ENCODE data around the gene PIP4K2A. TPM values are rescaled to one million over a fixed set of nuclear protein-coding genes. Genes with fewer than 3 reads are reported as not detected.

PIP4K2A gene
- total and polyA plus RNA-seq, 2 of the 8 experiments (the other 6 are each of a cell fraction or from before 2014, with no cell fraction given) = 19.0 to 60.9 TPM

DNA sequence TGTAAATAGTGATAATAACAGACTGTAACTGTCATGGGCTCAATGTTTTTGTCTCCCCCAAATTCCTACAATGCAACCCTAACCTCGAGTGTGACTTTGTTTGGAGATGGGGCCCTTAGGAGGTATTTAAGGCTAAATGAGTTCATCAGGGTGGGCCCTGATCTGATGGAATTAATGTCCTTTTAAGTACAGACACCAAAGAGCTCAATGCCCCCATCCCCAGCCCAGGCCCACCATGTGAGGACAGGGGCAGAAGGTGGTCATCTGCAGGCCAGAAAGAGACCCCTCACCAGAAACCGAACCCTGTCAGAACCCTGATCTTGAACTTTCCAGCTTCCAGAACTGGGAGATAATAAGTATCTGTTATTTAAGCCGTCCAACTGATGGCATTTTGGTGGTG lies 83.2 kb downstream of the PIP4K2A start:
- Histone ChIP-seq H2AK5ac (ENCODE audit: low read depth, low read length) (no peak overlapping the region), H2BK5ac (ENCODE audit: low read depth, low read length) (no peak overlapping the region), H3K79me1 (ENCODE audit: low read depth, low read length) (peaks cover 19% of the 10 kb centered on the region), H2BK20ac (ENCODE audit: low read length) (no peak overlapping the region), H3K27me3 (replicated peaks in 1 of 4; ENCODE audit: control insufficient read depth in 3 of 4, extremely low read depth in 1 of 4, insufficient read depth in 3 of 4, low read length in 3 of 4) (no peaks in the 10 kb centered on the region), H4K8ac (ENCODE audit: extremely low read depth, insufficient read depth, low read length) (no peak overlapping the region), H3K9me3 (ENCODE audit: insufficient read depth in 2 of 2, low read depth in 1 of 2, low read length in 1 of 2) (no peaks in the 10 kb centered on the region), H4K91ac (replicated peaks; ENCODE audit: insufficient read length, low read length) (no peak overlapping the region), H3K4me3 (ENCODE audit: extremely low read depth in 1 of 4, insufficient read depth in 2 of 4, low read depth in 3 of 4, low read length in 4 of 4) (no peak overlapping the region), H3K27ac (ENCODE audit: low read depth, low read length) (no peak overlapping the region), H4K20me1 (replicated peaks in 1 of 2; ENCODE audit: control insufficient read depth in 1 of 2, insufficient read depth in 2 of 2, low read length in 2 of 2) (peaks cover 0 to 3% of the 10 kb centered on the region in 2 experiments), H3K9ac (replicated peaks in 1 of 4; ENCODE audit: extremely low read depth in 1 of 4, low read depth in 3 of 4, low read length in 3 of 4) (no peak overlapping the region), H2AFZ (ENCODE audit: low read length) (no peak overlapping the region), H3K23ac (ENCODE audit: insufficient read length) (no peak overlapping the region), H3K79me2 (ENCODE audit: control insufficient read depth in 1 of 2, insufficient read depth in 2 of 2, low read length in 2 of 2) (peaks cover 0 to 97% of the 10 kb centered on the region in 2 experiments; a peak in 3 of 4 replicates), H3K56ac (replicated peaks; ENCODE audit: insufficient read length, low read depth, low read length) (no peak overlapping the region), H2BK15ac (ENCODE audit: low read length) (no peak overlapping the region), H2BK12ac (ENCODE audit: low read depth, low read length) (no peak overlapping the region), H3K4ac (replicated peaks; ENCODE audit: insufficient read length, low read depth, low read length) (no peak overlapping the region), H3K23me2 (ENCODE audit: low read depth, low read length) (no peaks in the 10 kb centered on the region), H3K4me2 (ENCODE audit: insufficient read depth in 1 of 2, low read depth in 2 of 2, low read length in 2 of 2) (no peak overlapping the region), H2BK120ac (replicated peaks; ENCODE audit: low read depth, low read length) (no peak overlapping the region), H4K5ac (ENCODE audit: insufficient read length, low read depth, low read length) (no peak overlapping the region), H3K18ac (ENCODE audit: extremely low read depth, low read length) (no peak overlapping the region), H3K4me1 (replicated peaks in 1 of 4; ENCODE audit: control insufficient read depth in 3 of 4, insufficient read depth in 4 of 4, low read length in 3 of 4) (peaks cover 4 to 12% (median 8%) of the 10 kb centered on the region in 4 experiments; a peak in 5 of 7 replicates), H3K14ac (ENCODE audit: insufficient read length) (no peak overlapping the region), H3K36me3 (ENCODE audit: control insufficient read depth in 2 of 4, insufficient read depth in 4 of 4, low read length in 3 of 4) (no peaks in the 10 kb centered on the region)
- no peak for TF ChIP-seq RBBP5 (IDR thresholded peaks at IDR 0.05; ENCODE audit: borderline replicate concordance, low read depth, low read length)
- POLR2A ChIA-PET (ENCODE audit: partially characterized antibody) = no interaction called here
- CTCF ChIA-PET (ENCODE audit: partially characterized antibody) = interaction anchor here (1.0 to 1.4 kb wide), 2 partner anchors 19 to 45 kb away, joined by 4 to 6 read pairs; no protein-coding TSS in a partner anchor
- DNase-seq (ENCODE audit: low read depth in 1 of 2, low spot score in 2 of 2) = no peak
- FAIRE-seq = no peak
- 89% methylated on average over 3 of the region's 3 CpGs; no CpG with 5 or more reads in 1 of the 2 experiments for WGBS, 2 experiments (ENCODE audit: extremely low coverage in 1 of 2, insufficient coverage in 1 of 2, insufficient read length in 1 of 2, insufficient replicate concordance in 2 of 2, low coverage in 1 of 2, low lambda C conversion rate in 2 of 2, missing lambda C conversion rate in 1 of 2)

Data from H1 (cell line).